Caco-2 (cell line): Measurements from ENCODE around the gene ABHD12. TPM values are rescaled to one million over a fixed set of nuclear protein-coding genes. Genes with fewer than 3 reads are reported as not detected.

Experiments used
- BruUV-seq: library from RNA; stranded (reverse); fragments of 400-500 nt; replicated peaks from 2 replicates; lab custom pipeline; 2021; lab: Mats Ljungman, UMichigan
- CTCF ChIA-PET: fragments of 300-600 bp; sonication (Branson Sonifier 250); formaldehyde crosslinking; loops from one replicate; lab custom pipeline; 2022; ENCODE audit warnings: antibody characterized with exemption; lab: Charles Lee
- POLR2A ChIA-PET: fragments of 300-600 bp; sonication (Branson Sonifier 250); formaldehyde crosslinking; loops from one replicate; lab custom pipeline; 2022; ENCODE audit warnings: antibody characterized with exemption; lab: Charles Lee
- DNase-seq, 2 experiments: peaks; one replicate each; pipeline versions ENCODE4 v3.0.0 to v3.0.0-alpha.2; 2020 to 2022
- H3K27me3 ChIP-seq: replicated peaks from 2 replicates; pipeline ENCODE4 v1.6.0; 2011; ENCODE audit warnings: low read length; ENCODE audit not compliant: control insufficient read depth, insufficient read depth
- H3K36me3 ChIP-seq: 2 replicates; pipeline ENCODE4 v1.5.1; 2011; ENCODE audit warnings: low read length; ENCODE audit not compliant: control insufficient read depth, insufficient read depth
- H3K4me1 ChIP-seq: fragments of 250-450 bp; sonication (Bioruptor Pico); 2 replicates; pipeline ENCODE4 v1.5.1; 2020; ENCODE audit warnings: mild to moderate bottlenecking
- H3K4me3 ChIP-seq: 2 replicates; pipeline ENCODE4 v1.5.1; 2011; ENCODE audit warnings: low read depth, mild to moderate bottlenecking, control low read depth, low read length
- H3K9me3 ChIP-seq: fragments of 250-450 bp; sonication (Bioruptor Pico); 2 replicates; pipeline ENCODE4 v1.5.1; 2020; ENCODE audit warnings: mild to moderate bottlenecking, moderate library complexity
- H3K27ac Mint-ChIP-seq: one replicate; pipeline ENCODE4 v1.8.0; 2022; ENCODE audit warnings: mixed read lengths; ENCODE audit not compliant: unreplicated experiment
- H3K27me3 Mint-ChIP-seq: one replicate; pipeline ENCODE4 v1.8.0; 2022; ENCODE audit warnings: mixed read lengths; ENCODE audit not compliant: insufficient read depth, unreplicated experiment
- H3K36me3 Mint-ChIP-seq: one replicate; pipeline ENCODE4 v1.8.0; 2022; ENCODE audit warnings: mild to moderate bottlenecking, mixed read lengths; ENCODE audit not compliant: insufficient read depth, unreplicated experiment
- H3K4me1 Mint-ChIP-seq: one replicate; pipeline ENCODE4 v1.8.0; 2022; ENCODE audit warnings: low read depth, mixed read lengths; ENCODE audit not compliant: unreplicated experiment
- H3K4me3 Mint-ChIP-seq: one replicate; pipeline ENCODE4 v1.8.0; 2022; ENCODE audit warnings: mild to moderate bottlenecking, moderate library complexity, mixed read lengths; ENCODE audit not compliant: unreplicated experiment
- H3K9me3 Mint-ChIP-seq: one replicate; pipeline ENCODE4 v1.8.0; 2022; ENCODE audit warnings: mixed read lengths; ENCODE audit not compliant: unreplicated experiment
- CTCF ChIP-seq, 2 experiments: fragments of 200-600 bp in 1 of 2; IDR thresholded peaks; 1 replicate in 1 of 2; 2 replicates in 1 of 2; pipeline versions ENCODE4 v1.5.1 to v1.8.0; 2011 to 2022; ENCODE audit warnings: antibody characterized with exemption in 1 of 2, control low read depth in 1 of 2, inconsistent platforms in 1 of 2, low read depth in 1 of 2, low read length in 1 of 2, mild to moderate bottlenecking in 1 of 2, moderate library complexity in 1 of 2; ENCODE audit not compliant: insufficient read depth in 1 of 2, severe bottlenecking in 1 of 2, unreplicated experiment in 1 of 2
- intact Hi-C: fragments of 100-400 bp; cut with micrococcal nuclease; formaldehyde crosslinking; loops from one replicate; pipeline ENCODE4 v1.10.0; 2022; ENCODE audit not compliant: unreplicated experiment
- total RNA-seq: library from RNA; stranded (reverse); gene quantifications from 2 replicates; pipeline ENCODE4 v1.2.3, GENCODE V29; 2022

Gene ABHD12
- total RNA-seq, 1 experiment from 2014 or later = 104 TPM

DNA sequence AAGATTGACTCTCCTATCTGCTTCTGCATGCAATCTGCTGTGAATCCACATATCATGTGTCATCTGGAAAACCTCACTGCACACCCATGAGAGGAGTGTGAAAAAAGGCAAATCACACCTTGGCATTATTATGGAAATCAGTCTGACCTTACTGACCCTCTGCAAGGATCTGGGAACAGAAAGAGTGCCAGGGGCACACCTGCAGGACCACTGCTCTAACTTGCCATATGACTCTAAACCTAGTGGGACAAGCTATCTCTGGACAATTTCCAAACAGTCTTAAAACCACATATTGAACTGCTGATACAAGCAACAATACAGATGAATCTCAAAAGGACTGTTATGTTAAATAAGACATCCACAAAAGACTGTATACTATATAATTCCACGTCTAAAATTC is 50.3 kb downstream of the ABHD12 start:
- H3K9me3 Mint-ChIP-seq = peaks cover 13% of the 10 kb centered on the region
- H3K4me1 Mint-ChIP-seq = peaks cover 48% of the 10 kb centered on the region
- Histone ChIP-seq H3K9me3 (no peaks in the 10 kb centered on the region), H3K27me3 (no peaks in the 10 kb centered on the region), H3K4me3 (no peak overlapping the region), H3K36me3 (no peaks in the 10 kb centered on the region), H3K4me1 (peaks cover 52% of the 10 kb centered on the region)
- intact Hi-C loops = no loop called here
- no peak for DNase-seq
- no peak overlapping the region for H3K4me3 Mint-ChIP-seq
- no peaks in the 10 kb centered on the region for H3K27me3 Mint-ChIP-seq
- CTCF ChIA-PET = interaction anchor here (4.8 kb wide), 1 partner anchor 57 kb away, joined by 70 read pairs; no protein-coding TSS in a partner anchor
- no peak overlapping the region for H3K27ac Mint-ChIP-seq
- POLR2A ChIA-PET = no interaction called here
- BruUV-seq = no TSS peak
- TF ChIP-seq CTCF (IDR thresholded peaks at IDR 0.05; ENCODE audit: insufficient read depth in 1 of 2, low read depth in 1 of 2, low read length in 1 of 2, severe bottlenecking in 1 of 2, unreplicated experiment in 1 of 2) = no peak
- H3K36me3 Mint-ChIP-seq = peaks cover 14% of the 10 kb centered on the region

GRCh38 chr20:25339608-25340007 is 51.0 kb downstream of the ABHD12 start:
- POLR2A ChIA-PET = interaction anchor here (1.2 kb wide), 1 partner anchor 68 kb away, joined by 4 read pairs; the partner anchor contains the start of gene GINS1
- no peaks in the 10 kb centered on the region for H3K27me3 ChIP-seq
- H3K4me1 ChIP-seq = peaks cover 51% of the 10 kb centered on the region
- H3K36me3 Mint-ChIP-seq = peaks cover 14% of the 10 kb centered on the region
- no TSS peak for BruUV-seq
- H3K4me3 ChIP-seq = peak overlapping the region; percentile 10
- peaks cover 9% of the 10 kb centered on the region for H3K9me3 Mint-ChIP-seq
- no peaks in the 10 kb centered on the region for H3K36me3 ChIP-seq
- peaks cover 42% of the 10 kb centered on the region for H3K4me1 Mint-ChIP-seq
- H3K9me3 ChIP-seq = no peaks in the 10 kb centered on the region
- TF ChIP-seq CTCF (IDR thresholded peaks at IDR 0.05; ENCODE audit: insufficient read depth in 1 of 2, low read depth in 1 of 2, low read length in 1 of 2, severe bottlenecking in 1 of 2, unreplicated experiment in 1 of 2) = peak in 1 of 2 experiments; percentile 8
- H3K4me3 Mint-ChIP-seq = peak overlapping the region; percentile 63
- peak; percentile 72 to 77 for DNase-seq
- intact Hi-C loops = loop anchor here (1.0 to 2.0 kb wide), 3 partner anchors 15 to 51 kb away; partner anchors contain the start of gene ABHD12
- H3K27me3 Mint-ChIP-seq = no peaks in the 10 kb centered on the region
- CTCF ChIA-PET = interaction anchor here (0.6 to 4.8 kb wide), 4 partner anchors 13 to 68 kb away, joined by 3 to 70 read pairs (median 4); partner anchors contain the start of gene GINS1
- peak overlapping the region; percentile 79 for H3K27ac Mint-ChIP-seq

GRCh38 chr20:25338112-25339023 is 52.3 kb downstream of the ABHD12 start:
- no peaks in the 10 kb centered on the region for H3K36me3 ChIP-seq
- Mint-ChIP-seq H3K4me3 (no peak overlapping the region), H3K9me3 (no peaks in the 10 kb centered on the region), H3K27ac (peak overlapping the region; percentile 12), H3K27me3 (no peaks in the 10 kb centered on the region), H3K4me1 (peaks cover 30% of the 10 kb centered on the region), H3K36me3 (peaks cover 7% of the 10 kb centered on the region)
- no peaks in the 10 kb centered on the region for H3K27me3 ChIP-seq
- CTCF ChIA-PET = interaction anchor here (4.8 kb wide), 1 partner anchor 59 kb away, joined by 70 read pairs; no protein-coding TSS in a partner anchor
- POLR2A ChIA-PET = no interaction called here
- peak in 1 of 2 experiments; percentile 31 for TF ChIP-seq CTCF (IDR thresholded peaks at IDR 0.05; ENCODE audit: insufficient read depth in 1 of 2, low read depth in 1 of 2, low read length in 1 of 2, severe bottlenecking in 1 of 2, unreplicated experiment in 1 of 2)
- intact Hi-C loops = loop anchor here (1.0 to 2.0 kb wide), 3 partner anchors 16 to 52 kb away; partner anchors contain the start of gene ABHD12
- peaks cover 38% of the 10 kb centered on the region for H3K4me1 ChIP-seq
- DNase-seq = peak in 1 of 2 experiments; percentile 39
- BruUV-seq = no TSS peak
- H3K4me3 ChIP-seq = no peak overlapping the region
- no peaks in the 10 kb centered on the region for H3K9me3 ChIP-seq
